GM12875 (cell line): ENCODE results near the gene LRRN4CL.

Experiments
- H3K4me3 ChIP-seq: one replicate; pipeline ENCODE4 v1.5.1; 2011; ENCODE audit warnings: low read depth, low read length, control low read depth
- TF ChIP-seq, protein P1 (sequence below): IDR thresholded peaks from 2 replicates; pipeline ENCODE4 v1.5.1; 2011; ENCODE audit warnings: low read depth, mild to moderate bottlenecking, control low read depth, inconsistent platforms, low read length, moderate library complexity, borderline replicate concordance; ENCODE audit not compliant: insufficient read depth

Gene LRRN4CL

DNA sequence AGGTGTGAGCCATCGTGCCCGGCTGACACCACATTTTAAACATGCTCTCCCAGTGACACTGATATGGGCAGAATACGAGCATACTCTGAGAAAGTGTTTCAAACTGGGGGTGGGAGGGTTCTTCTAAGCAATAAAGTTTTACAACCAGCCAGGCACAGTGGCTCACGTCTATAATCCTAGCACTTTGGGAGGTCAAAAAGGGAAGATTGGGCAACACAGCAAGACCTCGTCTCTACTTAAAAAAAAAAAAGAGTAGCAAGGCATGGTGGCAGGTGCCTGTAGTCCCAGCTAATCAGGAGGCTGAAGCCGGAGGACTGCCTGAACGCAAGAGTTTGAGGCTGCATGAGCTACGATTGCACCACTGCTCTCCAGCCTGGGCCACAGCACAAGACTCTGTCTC, 45.1 kb downstream of the LRRN4CL start:
- H3K4me3 ChIP-seq = no peak overlapping the region
- TF ChIP-seq, protein P1, sequence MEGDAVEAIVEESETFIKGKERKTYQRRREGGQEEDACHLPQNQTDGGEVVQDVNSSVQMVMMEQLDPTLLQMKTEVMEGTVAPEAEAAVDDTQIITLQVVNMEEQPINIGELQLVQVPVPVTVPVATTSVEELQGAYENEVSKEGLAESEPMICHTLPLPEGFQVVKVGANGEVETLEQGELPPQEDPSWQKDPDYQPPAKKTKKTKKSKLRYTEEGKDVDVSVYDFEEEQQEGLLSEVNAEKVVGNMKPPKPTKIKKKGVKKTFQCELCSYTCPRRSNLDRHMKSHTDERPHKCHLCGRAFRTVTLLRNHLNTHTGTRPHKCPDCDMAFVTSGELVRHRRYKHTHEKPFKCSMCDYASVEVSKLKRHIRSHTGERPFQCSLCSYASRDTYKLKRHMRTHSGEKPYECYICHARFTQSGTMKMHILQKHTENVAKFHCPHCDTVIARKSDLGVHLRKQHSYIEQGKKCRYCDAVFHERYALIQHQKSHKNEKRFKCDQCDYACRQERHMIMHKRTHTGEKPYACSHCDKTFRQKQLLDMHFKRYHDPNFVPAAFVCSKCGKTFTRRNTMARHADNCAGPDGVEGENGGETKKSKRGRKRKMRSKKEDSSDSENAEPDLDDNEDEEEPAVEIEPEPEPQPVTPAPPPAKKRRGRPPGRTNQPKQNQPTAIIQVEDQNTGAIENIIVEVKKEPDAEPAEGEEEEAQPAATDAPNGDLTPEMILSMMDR = no peak
